Kidney (tissue), 14 donors: ENCODE measurements around the gene HLA-E. TPM values are rescaled to one million over a fixed set of nuclear protein-coding genes. Genes with fewer than 3 reads are reported as not detected.

Source experiments
- DNase-seq, 5 donors: peaks; one replicate each; pipeline ENCODE4 v3.0.0-alpha.2; 2013 to 2020
- FAIRE-seq: peaks from 2 replicates; lab custom pipeline; 2012; peaks lifted over from hg19 to GRCh38; lab: Jason Lieb, UNC
- H3K27ac ChIP-seq, 2 donors: one replicate each; pipeline ENCODE4 v1.7.0; 2013; ENCODE audit warnings: low read depth in 2 of 2, low read length in 2 of 2, inconsistent platforms in 1 of 2
- H3K27me3 ChIP-seq: one replicate; pipeline ENCODE4 v1.7.1; 2013; ENCODE audit warnings: low read length, inconsistent platforms; ENCODE audit not compliant: control insufficient read depth, insufficient read depth
- H3K36me3 ChIP-seq, 3 donors: one replicate each; pipeline versions ENCODE4 v1.7.0 to v1.7.1; 2013; ENCODE audit warnings: low read length in 3 of 3, control low read depth in 1 of 3, inconsistent platforms in 1 of 3; ENCODE audit not compliant: insufficient read depth in 3 of 3, control insufficient read depth in 2 of 3
- H3K4me1 ChIP-seq, 3 donors: one replicate each; pipeline versions ENCODE4 v1.7.0 to v1.7.1; 2013; ENCODE audit warnings: low read length in 3 of 3, inconsistent platforms in 1 of 3, low read depth in 1 of 3; ENCODE audit not compliant: control insufficient read depth in 2 of 3, insufficient read depth in 2 of 3
- H3K4me3 ChIP-seq, 3 donors: one replicate each; pipeline versions ENCODE4 v1.7.0 to v1.8.1; 2013; ENCODE audit warnings: low read length in 3 of 3, control low read depth in 1 of 3, inconsistent platforms in 1 of 3
- H3K9ac ChIP-seq, 3 donors: one replicate each; pipeline versions ENCODE4 v1.7.0 to v1.7.1; 2013; ENCODE audit warnings: low read length in 3 of 3, control low read depth in 1 of 3, inconsistent platforms in 1 of 3
- H3K9me3 ChIP-seq, 3 donors: one replicate each; pipeline versions ENCODE4 v1.7.0 to v1.7.1; 2013; ENCODE audit warnings: low read length in 3 of 3, control low read depth in 1 of 3, inconsistent platforms in 1 of 3; ENCODE audit not compliant: control insufficient read depth in 2 of 3, insufficient read depth in 1 of 3
- intact Hi-C: fragments of 100-400 bp; cut with DNase I; formaldehyde crosslinking; loops from one replicate; pipeline ENCODE4 v1.11.1; 2022
- polyA plus RNA-seq: library from polyadenylated mRNA; stranded (reverse); fragments of 350-450 nt; fragmentation: Illumina TruSeq; extraction: RNeasy Lipid Tissue Mini Kit (QIAGEN cat#74804); gene quantifications from one replicate; pipeline ENCODE4 v1.2.3, GENCODE V29; 2014; ENCODE audit warnings: low read depth, low replicate concordance; ENCODE audit not compliant: insufficient read depth
- total RNA-seq: library from RNA; stranded (reverse); fragmentation: NEBNext Ultra II Directional; extraction: Animal tissue kit (Norgen Biotek cat#: 25700); gene quantifications from one replicate; pipeline ENCODE4 v1.2.1, GENCODE V29; 2021
- TF ChIP-seq, protein P1 (sequence below): IDR thresholded peaks from 3 replicates; pipeline ENCODE4 v1.5.1; 2012; ENCODE audit warnings: mild to moderate bottlenecking, moderate library complexity, borderline replicate concordance; ENCODE audit not compliant: insufficient read depth; ENCODE audit errors: extremely low read depth
- donor health status: control.
- donor health status: control.
- donor health status: control.
- donor health status: control.
- donor health status: control.
- donor health status: DM: yes; HTN: yes; CAD: no.
- donor health status: Normal renal cell carcinoma (clear cell type).

HLA-E gene
- total and polyA plus RNA-seq, 2 donors from 2014 or later = 387 to 525 TPM

DNA sequence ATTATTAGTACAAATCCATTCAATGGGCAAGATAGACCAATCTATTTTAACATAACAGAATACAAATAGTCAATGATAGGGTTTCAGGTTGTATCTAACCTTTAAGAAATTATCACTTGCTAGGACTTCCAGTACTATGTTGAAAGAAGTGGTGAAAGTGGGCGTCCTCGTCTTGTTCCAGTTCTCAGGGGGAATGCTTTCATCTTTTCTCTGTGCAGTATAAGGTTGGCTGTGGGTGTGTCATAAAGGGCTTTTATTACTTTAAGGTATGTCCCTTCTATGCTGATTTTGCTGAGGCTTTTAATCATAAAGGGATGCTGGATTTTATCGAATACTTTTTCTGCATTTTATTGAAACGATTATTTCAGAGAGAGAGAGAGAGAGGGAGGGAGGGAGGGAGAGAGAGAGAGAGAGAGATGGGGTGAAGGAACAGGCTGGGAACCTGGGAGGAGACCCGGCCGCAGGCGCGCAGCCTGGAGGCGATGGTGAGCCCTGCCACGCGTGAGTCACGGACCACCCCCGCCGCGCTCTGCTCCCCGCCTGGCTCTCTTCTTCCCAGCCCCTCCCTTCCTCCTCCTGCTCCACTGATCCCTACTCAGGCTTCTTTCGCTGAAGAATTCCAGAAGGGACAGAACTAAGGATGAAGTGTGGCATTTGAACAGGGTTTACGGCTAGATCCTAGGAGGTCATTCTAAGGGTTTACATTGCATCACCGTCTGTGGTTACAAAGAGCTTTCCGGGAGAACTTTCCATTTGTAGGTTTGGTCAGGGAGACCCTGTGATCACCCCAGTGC, 45.5 kb upstream of the HLA-E start:
- DNase-seq = no peak
- H3K36me3 ChIP-seq = no peaks in the 10 kb centered on the region
- no peak overlapping the region for H3K9ac ChIP-seq
- no peaks in the 10 kb centered on the region for H3K9me3 ChIP-seq
- intact Hi-C loops = loop anchor here (10.0 kb wide), 1 partner anchor 69 kb away; no protein-coding TSS in a partner anchor
- TF ChIP-seq, protein P1, sequence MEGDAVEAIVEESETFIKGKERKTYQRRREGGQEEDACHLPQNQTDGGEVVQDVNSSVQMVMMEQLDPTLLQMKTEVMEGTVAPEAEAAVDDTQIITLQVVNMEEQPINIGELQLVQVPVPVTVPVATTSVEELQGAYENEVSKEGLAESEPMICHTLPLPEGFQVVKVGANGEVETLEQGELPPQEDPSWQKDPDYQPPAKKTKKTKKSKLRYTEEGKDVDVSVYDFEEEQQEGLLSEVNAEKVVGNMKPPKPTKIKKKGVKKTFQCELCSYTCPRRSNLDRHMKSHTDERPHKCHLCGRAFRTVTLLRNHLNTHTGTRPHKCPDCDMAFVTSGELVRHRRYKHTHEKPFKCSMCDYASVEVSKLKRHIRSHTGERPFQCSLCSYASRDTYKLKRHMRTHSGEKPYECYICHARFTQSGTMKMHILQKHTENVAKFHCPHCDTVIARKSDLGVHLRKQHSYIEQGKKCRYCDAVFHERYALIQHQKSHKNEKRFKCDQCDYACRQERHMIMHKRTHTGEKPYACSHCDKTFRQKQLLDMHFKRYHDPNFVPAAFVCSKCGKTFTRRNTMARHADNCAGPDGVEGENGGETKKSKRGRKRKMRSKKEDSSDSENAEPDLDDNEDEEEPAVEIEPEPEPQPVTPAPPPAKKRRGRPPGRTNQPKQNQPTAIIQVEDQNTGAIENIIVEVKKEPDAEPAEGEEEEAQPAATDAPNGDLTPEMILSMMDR = no peak
- no peak for FAIRE-seq
- H3K4me1 ChIP-seq = no peaks in the 10 kb centered on the region
- H3K27ac ChIP-seq = no peak overlapping the region
- peaks cover 42% of the 10 kb centered on the region for H3K27me3 ChIP-seq
- H3K4me3 ChIP-seq = no peak overlapping the region

DNA sequence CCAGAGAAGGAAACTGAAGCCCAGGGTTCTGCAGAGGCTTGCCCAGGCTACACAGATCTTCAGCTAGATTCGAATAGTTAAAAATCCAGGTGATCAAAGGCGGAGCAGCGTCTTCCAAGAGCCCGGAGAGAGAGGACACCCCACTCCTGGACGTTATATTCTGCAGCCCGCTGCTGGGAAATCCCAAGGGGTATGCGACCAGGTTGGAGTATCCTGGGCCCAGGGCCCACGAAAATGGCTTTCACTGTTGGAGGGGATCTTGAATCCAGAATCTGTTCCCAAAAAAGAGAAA, 44.9 kb upstream of the HLA-E start:
- Histone ChIP-seq H3K4me1 (no peaks in the 10 kb centered on the region), H3K4me3 (no peak overlapping the region), H3K9ac (no peak overlapping the region), H3K27ac (no peak overlapping the region), H3K9me3 (no peaks in the 10 kb centered on the region), H3K36me3 (no peaks in the 10 kb centered on the region), H3K27me3 (peaks cover 47% of the 10 kb centered on the region)
- intact Hi-C loops = loop anchor here (10.0 kb wide), 1 partner anchor 70 kb away; no protein-coding TSS in a partner anchor
- TF ChIP-seq, protein P1 = no peak
- DNase-seq (no peak), FAIRE-seq (no peak)

DNA sequence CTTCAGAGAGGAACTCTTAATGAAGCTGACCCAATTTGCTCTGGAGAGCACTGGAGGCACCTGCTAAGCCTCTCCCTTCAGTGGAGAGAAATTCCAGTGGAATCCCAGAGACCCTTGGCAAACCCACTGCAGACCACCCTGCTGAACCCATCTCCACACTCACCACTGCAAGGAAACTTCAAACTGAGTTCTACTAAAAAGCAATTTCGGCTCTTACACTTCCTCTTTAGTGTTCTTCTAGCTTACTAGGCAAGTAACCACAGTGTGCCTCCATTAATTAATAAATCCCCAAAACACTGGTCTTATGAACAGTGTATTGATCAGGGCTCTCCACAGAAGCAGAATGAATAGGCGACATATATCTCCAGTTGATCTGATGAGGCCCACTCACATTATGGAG, 43.0 kb upstream of the HLA-E start:
- no peak overlapping the region for H3K9ac ChIP-seq
- H3K9me3 ChIP-seq = no peaks in the 10 kb centered on the region
- FAIRE-seq (no peak), DNase-seq (no peak)
- H3K36me3 ChIP-seq = no peaks in the 10 kb centered on the region
- no peaks in the 10 kb centered on the region for H3K4me1 ChIP-seq
- TF ChIP-seq, protein P1 = no peak
- H3K27ac ChIP-seq = no peak overlapping the region
- peaks cover 59% of the 10 kb centered on the region for H3K27me3 ChIP-seq
- H3K4me3 ChIP-seq = no peak overlapping the region
- intact Hi-C loops = loop anchor here (10.0 kb wide), 1 partner anchor 71 kb away; no protein-coding TSS in a partner anchor
